Ectodermal cell (in vitro differentiated cells): ENCODE results near the gene ZFR2.

ENCODE experiments used
- H3K27ac ChIP-seq: 2 replicates; pipeline ENCODE4 v1.7.0; 2013; ENCODE audit warnings: mild to moderate bottlenecking, low read depth, low read length; ENCODE audit not compliant: insufficient read depth, poor library complexity, severe bottlenecking
- H3K27me3 ChIP-seq: 2 replicates; pipeline ENCODE4 v1.7.0; 2013; ENCODE audit warnings: mild to moderate bottlenecking, low read length; ENCODE audit not compliant: insufficient read depth, control insufficient read depth, poor library complexity, severe bottlenecking
- H3K36me3 ChIP-seq: one replicate; pipeline ENCODE4 v1.7.0; 2013; ENCODE audit warnings: low read length; ENCODE audit not compliant: control insufficient read depth, insufficient read depth
- H3K4me1 ChIP-seq: one replicate; pipeline ENCODE4 v1.7.0; 2013; ENCODE audit warnings: low read length; ENCODE audit not compliant: control insufficient read depth, insufficient read depth
- H3K4me3 ChIP-seq: 2 replicates; pipeline ENCODE4 v1.7.0; 2013; ENCODE audit warnings: low read depth, low read length, control low read depth; ENCODE audit not compliant: insufficient read depth
- H3K9me3 ChIP-seq: 2 replicates; pipeline ENCODE4 v1.7.0; 2013; ENCODE audit warnings: mild to moderate bottlenecking, low read length, moderate library complexity; ENCODE audit not compliant: control insufficient read depth
- whole genome bisulfite sequencing, 2 experiments: methylation state at CpG; one replicate each; pipeline ENCODE4 v1.1.7; 2013; ENCODE audit warnings: missing lambda C conversion rate in 2 of 2; 5-methylcytosine and 5-hydroxymethylcytosine counted together

Gene ZFR2

DNA sequence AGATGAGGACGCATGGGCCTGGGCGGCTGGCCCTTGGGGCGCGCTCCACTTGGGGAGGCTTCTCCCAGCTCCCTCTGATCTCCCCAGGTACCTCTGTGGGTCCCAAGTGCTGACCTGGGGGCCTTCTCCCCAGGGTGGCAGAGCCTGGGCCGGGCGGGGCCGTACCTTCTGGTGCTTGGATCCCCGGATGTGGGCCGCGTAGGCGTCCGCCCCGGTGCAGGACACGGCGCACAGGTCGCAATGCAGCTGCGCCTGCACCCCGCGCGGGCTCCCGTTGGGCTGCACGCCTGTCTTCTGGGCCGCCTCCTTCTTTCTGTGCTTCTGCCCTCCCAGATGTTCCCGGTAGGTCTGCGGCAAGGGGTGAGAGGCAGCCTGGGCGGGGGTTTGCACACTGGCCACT is 41.5 kb downstream of the ZFR2 start:
- Histone ChIP-seq H3K36me3 (no peaks in the 10 kb centered on the region), H3K27me3 (no peaks in the 10 kb centered on the region), H3K4me1 (no peaks in the 10 kb centered on the region), H3K9me3 (no peaks in the 10 kb centered on the region), H3K4me3 (no peak overlapping the region), H3K27ac (no peak overlapping the region)
- WGBS, 2 experiments: 95 to 96% methylated on average over 26 of the region's 26 CpGs

DNA sequence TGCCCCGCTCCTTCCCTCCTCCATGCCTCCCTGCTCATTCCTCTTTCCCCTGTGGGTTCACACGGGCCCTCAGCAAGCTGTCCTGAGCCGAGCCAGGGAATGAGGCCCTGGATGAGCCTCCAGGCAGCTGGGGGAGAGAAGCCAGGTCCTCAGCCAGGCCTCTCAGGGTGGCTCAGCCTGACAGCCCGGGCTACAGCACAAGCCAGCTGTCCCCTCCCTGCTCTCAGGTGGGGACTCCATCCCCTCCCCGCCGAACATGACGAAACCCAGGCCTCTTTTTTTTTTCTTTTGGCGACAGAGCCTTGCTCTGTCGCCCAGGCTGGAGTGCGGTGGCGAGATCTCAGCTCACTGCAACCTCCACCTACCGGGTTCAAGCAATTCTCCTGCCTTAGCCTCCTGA is 42.7 kb downstream of the ZFR2 start:
- WGBS, 2 experiments: 83 to 84% methylated on average over 12 of the region's 12 CpGs
- H3K36me3 ChIP-seq: no peaks in the 10 kb centered on the region
- H3K4me1 ChIP-seq: no peaks in the 10 kb centered on the region
- no peak overlapping the region for H3K4me3 ChIP-seq
- no peak overlapping the region for H3K27ac ChIP-seq
- H3K27me3 ChIP-seq: peaks cover 4% of the 10 kb centered on the region
- H3K9me3 ChIP-seq: no peaks in the 10 kb centered on the region

DNA sequence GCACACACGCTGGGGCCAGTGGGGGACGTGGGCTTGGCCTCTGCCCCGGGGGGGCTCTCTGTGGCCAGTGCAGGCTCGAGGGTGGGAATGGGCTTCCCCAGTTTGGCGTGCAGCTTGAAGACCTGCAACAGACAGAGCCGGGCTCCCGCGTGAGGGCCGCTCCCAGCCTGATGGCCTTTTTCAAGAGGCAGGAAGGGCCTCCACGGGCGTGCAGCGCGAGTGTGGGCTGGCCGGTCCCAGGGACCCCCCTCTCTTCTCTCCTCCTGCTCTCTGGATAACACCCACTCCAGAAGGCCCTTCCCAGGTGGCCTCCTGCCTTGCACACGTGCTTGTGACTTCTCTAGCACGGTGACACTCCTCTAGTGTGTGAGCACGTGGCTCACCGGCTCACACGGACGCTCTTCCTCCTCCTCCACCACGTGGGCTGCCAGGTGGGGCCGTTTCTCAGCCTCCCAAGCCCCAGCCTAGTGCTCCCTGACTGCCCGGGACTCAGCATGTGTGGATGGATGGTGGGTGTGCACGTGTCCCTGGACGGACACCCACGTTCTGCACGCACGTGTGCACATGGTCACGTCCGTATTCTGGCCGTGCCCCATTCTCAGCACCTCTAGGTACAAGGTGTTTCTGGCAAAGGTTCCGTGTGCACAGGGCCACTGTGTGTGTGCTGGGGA is 43.4 kb downstream of the ZFR2 start:
- 89% methylated on average over 32 of the region's 32 CpGs for WGBS, 2 experiments
- Histone ChIP-seq H3K9me3 (no peaks in the 10 kb centered on the region), H3K27ac (no peak overlapping the region), H3K27me3 (peaks cover 4% of the 10 kb centered on the region), H3K4me3 (no peak overlapping the region), H3K36me3 (no peaks in the 10 kb centered on the region), H3K4me1 (no peaks in the 10 kb centered on the region)

DNA sequence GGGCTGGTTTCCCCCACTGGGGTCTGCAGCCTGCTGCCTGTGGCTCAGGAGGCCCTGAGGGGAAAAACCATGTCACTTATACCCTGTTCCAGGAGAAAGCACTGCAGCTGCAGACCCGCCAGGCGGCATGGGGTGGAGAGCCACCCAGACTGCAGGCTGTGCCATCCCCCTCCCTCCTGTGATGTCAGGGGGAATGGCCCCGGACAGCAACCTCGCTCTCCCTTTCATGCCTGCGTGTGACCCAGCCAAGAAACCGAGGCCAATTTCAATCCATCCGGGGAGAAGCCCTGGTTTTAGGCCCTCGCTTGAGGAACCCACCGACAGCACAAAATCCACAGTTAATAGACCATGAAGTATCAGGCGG is 45.5 kb downstream of the ZFR2 start:
- H3K4me3 ChIP-seq: no peak overlapping the region
- WGBS, 2 experiments: 89 to 94% methylated on average over 10 of the region's 10 CpGs
- peaks cover 4% of the 10 kb centered on the region for H3K27me3 ChIP-seq
- no peaks in the 10 kb centered on the region for H3K36me3 ChIP-seq
- H3K4me1 ChIP-seq: no peaks in the 10 kb centered on the region
- H3K27ac ChIP-seq: no peak overlapping the region
- no peaks in the 10 kb centered on the region for H3K9me3 ChIP-seq

DNA sequence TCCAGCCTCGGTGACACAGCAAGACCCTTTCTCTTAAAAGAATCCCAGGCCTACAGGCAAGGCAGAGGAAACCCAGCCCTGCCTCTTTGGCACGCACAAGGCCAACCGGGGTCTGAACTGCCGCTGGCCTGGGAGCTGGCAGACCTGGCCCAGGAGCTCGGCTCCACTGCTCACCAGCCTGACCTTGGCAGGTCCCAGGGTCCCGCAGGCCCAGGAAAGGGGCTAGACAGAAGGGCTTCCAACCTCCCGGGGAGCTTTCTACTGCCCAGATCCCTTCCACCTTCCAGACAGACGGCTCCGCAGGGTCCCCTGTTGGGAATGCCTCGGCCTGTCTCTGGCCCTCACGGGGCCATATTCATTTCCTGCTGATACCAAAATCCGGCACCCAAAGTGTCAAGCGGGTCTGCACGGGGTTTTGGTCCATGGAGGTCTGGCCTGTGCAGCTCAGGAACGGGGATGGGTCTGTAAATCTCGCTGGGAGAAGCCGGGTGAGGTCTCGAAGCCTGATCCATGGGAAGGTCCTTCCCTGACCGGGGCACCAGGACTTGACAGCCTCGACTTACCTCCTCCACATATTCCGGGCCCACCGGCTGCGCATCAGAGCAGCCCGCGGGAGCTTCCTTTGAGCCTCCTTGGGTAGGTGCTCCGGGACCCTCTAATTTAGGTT is 46.0 kb downstream of the ZFR2 start:
- Histone ChIP-seq H3K4me3 (no peak overlapping the region), H3K27me3 (peaks cover 4% of the 10 kb centered on the region), H3K27ac (no peak overlapping the region), H3K36me3 (no peaks in the 10 kb centered on the region), H3K9me3 (no peaks in the 10 kb centered on the region), H3K4me1 (no peaks in the 10 kb centered on the region)
- WGBS, 2 experiments: 93 to 94% methylated on average over 26 of the region's 26 CpGs

DNA sequence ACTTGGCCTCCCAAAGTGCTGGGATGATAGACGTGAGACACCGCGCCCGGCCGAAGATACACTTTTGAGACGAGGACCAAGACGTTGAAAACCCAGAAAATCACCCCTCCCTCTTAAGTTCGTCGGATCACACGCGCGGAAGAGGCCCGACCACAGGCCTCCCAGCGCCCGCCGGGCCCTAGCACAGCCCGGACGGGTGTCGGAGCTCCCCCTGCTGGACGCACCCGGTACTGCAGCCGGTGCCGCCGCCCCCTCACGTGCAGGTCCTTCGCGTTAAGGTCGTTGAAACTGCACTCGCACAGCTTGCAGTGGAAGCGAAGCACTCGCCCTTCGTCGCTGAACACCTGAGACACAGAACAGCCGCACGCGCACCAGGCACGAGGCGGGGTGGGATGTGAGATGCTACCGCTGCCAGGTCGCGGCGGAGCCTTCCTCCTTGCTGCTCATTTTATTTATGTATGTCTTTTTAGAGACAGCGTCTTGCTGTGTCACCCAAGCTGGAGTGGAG is 46.9 kb downstream of the ZFR2 start:
- Histone ChIP-seq H3K4me3 (no peak overlapping the region), H3K27me3 (peaks cover 4% of the 10 kb centered on the region), H3K36me3 (no peaks in the 10 kb centered on the region), H3K27ac (no peak overlapping the region), H3K4me1 (no peaks in the 10 kb centered on the region), H3K9me3 (no peaks in the 10 kb centered on the region)
- WGBS, 2 experiments: 31 to 33% methylated on average over 43 of the region's 43 CpGs

DNA sequence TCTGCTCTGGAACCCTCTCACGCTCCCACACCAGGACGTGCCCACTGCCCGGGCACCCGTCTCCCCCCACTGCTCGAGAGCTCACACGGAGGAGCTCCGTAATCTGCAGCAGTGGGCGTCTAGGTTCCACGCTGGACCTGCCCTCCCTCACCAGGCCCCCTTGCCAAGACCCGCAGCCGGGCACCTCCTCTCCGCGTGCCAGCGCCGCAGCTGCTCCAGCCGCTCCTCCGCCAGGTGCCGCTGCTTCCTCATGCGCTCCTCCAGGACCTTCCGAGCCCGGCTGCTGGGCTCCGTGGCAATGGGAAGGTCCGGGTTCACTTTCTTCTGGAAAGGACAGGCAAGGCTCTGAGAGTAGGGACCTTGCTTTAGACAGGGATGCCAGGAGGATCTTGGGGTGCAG is 47.7 kb downstream of the ZFR2 start:
- Histone ChIP-seq H3K27me3 (peaks cover 4% of the 10 kb centered on the region), H3K9me3 (no peaks in the 10 kb centered on the region), H3K36me3 (no peaks in the 10 kb centered on the region), H3K4me3 (no peak overlapping the region), H3K4me1 (no peaks in the 10 kb centered on the region), H3K27ac (no peak overlapping the region)
- WGBS, 2 experiments: 93 to 95% methylated on average over 23 of the region's 23 CpGs

DNA sequence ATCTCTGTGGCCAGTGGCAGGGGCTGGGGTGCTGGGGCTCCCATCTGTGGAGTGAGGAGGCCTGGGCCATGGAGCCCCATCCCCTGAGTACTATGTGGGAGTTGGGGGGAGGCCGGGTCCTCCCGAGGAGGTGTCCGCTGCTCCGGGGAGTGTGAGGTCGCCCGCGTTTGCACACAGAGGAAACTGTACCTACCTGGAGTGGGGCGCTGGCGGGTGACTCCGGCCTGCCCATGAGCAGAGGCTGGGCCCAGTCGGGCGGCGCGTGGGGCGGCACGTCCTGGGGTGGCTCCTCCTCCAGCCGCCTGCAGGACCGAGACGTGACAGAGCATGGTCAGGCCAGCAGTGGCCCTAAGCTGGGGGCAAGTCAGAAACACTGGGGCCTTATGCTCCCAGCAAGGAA is 48.8 kb downstream of the ZFR2 start:
- no peak overlapping the region for H3K4me3 ChIP-seq
- 93 to 95% methylated on average over 19 of the region's 19 CpGs for WGBS, 2 experiments
- H3K9me3 ChIP-seq: no peaks in the 10 kb centered on the region
- H3K27me3 ChIP-seq: peaks cover 4% of the 10 kb centered on the region
- no peaks in the 10 kb centered on the region for H3K4me1 ChIP-seq
- no peaks in the 10 kb centered on the region for H3K36me3 ChIP-seq
- H3K27ac ChIP-seq: no peak overlapping the region

DNA sequence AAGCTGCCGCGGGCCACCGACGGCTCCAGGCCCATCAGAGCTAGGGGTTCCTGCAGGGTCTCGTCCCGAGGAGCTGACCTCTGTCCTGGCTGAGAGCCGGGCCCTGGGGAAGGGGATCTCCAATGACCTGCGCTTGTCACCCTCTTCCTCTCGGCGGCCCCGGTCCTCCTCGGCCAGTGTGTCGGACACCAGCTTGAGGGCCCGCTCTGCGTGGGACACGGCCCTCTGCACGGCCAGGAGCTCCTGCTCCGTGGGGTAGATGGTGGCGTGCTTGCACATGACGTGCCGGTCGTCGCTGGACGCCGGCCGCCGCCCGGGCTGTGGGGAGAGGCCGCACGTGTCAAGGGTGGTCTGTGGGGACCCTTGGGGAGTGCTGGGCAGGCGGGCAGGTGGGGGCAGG is 49.9 kb downstream of the ZFR2 start:
- no peak overlapping the region for H3K4me3 ChIP-seq
- H3K9me3 ChIP-seq: no peaks in the 10 kb centered on the region
- peaks cover 4% of the 10 kb centered on the region for H3K27me3 ChIP-seq
- 89 to 90% methylated on average over 31 of the region's 31 CpGs for WGBS, 2 experiments
- H3K27ac ChIP-seq: no peak overlapping the region
- H3K4me1 ChIP-seq: no peaks in the 10 kb centered on the region
- H3K36me3 ChIP-seq: no peaks in the 10 kb centered on the region

DNA sequence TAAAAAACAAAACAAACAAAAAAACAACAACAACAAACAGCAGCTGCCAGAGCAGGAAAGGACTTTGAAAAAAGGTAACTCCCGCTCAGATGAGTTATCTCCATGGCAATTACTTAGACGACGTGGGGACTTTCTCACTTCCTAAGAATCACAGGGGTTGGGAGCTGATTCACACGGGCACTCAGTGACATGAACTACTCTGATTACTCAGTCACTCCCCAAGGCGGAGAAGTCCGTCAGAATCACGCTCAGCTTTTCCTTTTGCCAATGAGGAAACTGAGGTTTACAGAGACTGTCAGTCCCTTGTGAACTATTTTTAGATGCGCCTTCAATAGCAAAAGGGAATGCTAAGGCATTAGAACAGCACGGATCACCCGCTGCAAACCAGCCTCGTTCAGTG is 50.4 kb downstream of the ZFR2 start:
- Histone ChIP-seq H3K27me3 (peaks cover 4% of the 10 kb centered on the region), H3K36me3 (no peaks in the 10 kb centered on the region), H3K9me3 (no peaks in the 10 kb centered on the region), H3K4me3 (no peak overlapping the region), H3K27ac (no peak overlapping the region), H3K4me1 (no peaks in the 10 kb centered on the region)
- 85 to 86% methylated on average over 11 of the region's 11 CpGs for WGBS, 2 experiments
